GM12872 (cell line): ENCODE data around the gene SIGLEC9.

Experiments used
- CTCF ChIP-seq: IDR thresholded peaks from 3 replicates; pipeline ENCODE4 v1.5.1; 2011; ENCODE audit warnings: low read depth, mild to moderate bottlenecking, low read length, moderate library complexity; ENCODE audit not compliant: insufficient read depth

Gene SIGLEC9

GRCh38 chr19:51097796-51098195, 26.9 kb upstream of the SIGLEC9 start:
- no peak for TF ChIP-seq CTCF

GRCh38 chr19:51098365-51099046, 26.2 kb upstream of the SIGLEC9 start:
- no peak for TF ChIP-seq CTCF

GRCh38 chr19:51099047-51099382, 25.7 kb upstream of the SIGLEC9 start:
- TF ChIP-seq CTCF, result no peak

- TF ChIP-seq CTCF, result no peak
Observed at GRCh38 chr19:51100601-51101000, 24.1 kb upstream of the SIGLEC9 start.

- no peak for TF ChIP-seq CTCF
Observed at GRCh38 chr19:51101171-51101865, 23.4 kb upstream of the SIGLEC9 start.

GRCh38 chr19:51102991-51103390, 21.7 kb upstream of the SIGLEC9 start:
- TF ChIP-seq CTCF, result no peak

GRCh38 chr19:51103926-51104341, 20.8 kb upstream of the SIGLEC9 start:
- no peak for TF ChIP-seq CTCF
